Skeletal muscle tissue (tissue), 4 donors: ENCODE measurements around the gene CCNJ. TPM values are rescaled to one million over a fixed set of nuclear protein-coding genes. Genes with fewer than 3 reads are reported as not detected.

Experiments used
- H3K27ac ChIP-seq: one replicate; pipeline ENCODE4 v1.7.0; 2013; ENCODE audit warnings: mild to moderate bottlenecking, low read depth, low read length, inconsistent platforms
- H3K27me3 ChIP-seq, 3 donors: one replicate each; pipeline ENCODE4 v1.7.0; 2013; ENCODE audit warnings: low read length in 3 of 3; ENCODE audit not compliant: control insufficient read depth in 3 of 3, insufficient read depth in 3 of 3
- H3K36me3 ChIP-seq, 3 donors: one replicate each; pipeline ENCODE4 v1.7.0; 2013; ENCODE audit warnings: low read length in 3 of 3; ENCODE audit not compliant: control insufficient read depth in 3 of 3, insufficient read depth in 3 of 3
- H3K4me1 ChIP-seq, 3 donors: one replicate each; pipeline ENCODE4 v1.7.0; 2013; ENCODE audit warnings: low read length in 3 of 3, mild to moderate bottlenecking in 3 of 3; ENCODE audit not compliant: control insufficient read depth in 3 of 3, insufficient read depth in 3 of 3
- H3K4me3 ChIP-seq, 3 donors: one replicate each; pipeline ENCODE4 v1.7.0; 2013; ENCODE audit warnings: low read length in 3 of 3
- H3K9ac ChIP-seq, 3 donors: one replicate each; pipeline ENCODE4 v1.7.0; 2013; ENCODE audit warnings: low read length in 3 of 3, mild to moderate bottlenecking in 3 of 3, moderate library complexity in 2 of 3, low read depth in 1 of 3
- H3K9me3 ChIP-seq, 3 donors: one replicate each; pipeline ENCODE4 v1.7.0; 2013; ENCODE audit warnings: low read length in 3 of 3; ENCODE audit not compliant: control insufficient read depth in 3 of 3
- total RNA-seq: library from RNA; depleted of rRNA; stranded (reverse); fragments of >200 nt; gene quantifications from one replicate; pipeline ENCODE4 v1.2.3, GENCODE V29; 2014
- donor health status: Osteomylitis.

The CCNJ gene
- total RNA-seq, 1 donor from 2014 or later: 5.2 TPM

DNA sequence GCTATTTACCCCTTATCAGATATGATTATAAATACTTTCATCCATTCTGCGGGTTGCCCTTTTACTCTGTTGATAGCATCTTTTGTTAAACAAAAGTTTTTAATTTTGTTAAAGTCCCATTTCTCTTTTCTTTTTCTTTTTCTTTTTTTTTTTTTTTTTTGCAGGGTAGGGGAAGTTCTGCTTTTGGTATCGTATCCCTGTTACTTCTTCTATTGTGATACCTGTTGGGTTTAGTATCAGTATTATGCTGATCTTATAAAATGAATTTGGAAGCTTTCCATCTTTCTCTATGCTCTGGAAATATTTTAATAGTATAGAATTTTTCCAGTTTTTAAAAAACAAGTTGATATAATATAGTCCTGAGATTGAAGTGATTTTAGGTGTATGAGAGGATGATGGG lies 6.0 kb downstream of the CCNJ start:
- H3K9me3 ChIP-seq: no peaks in the 10 kb centered on the region

DNA sequence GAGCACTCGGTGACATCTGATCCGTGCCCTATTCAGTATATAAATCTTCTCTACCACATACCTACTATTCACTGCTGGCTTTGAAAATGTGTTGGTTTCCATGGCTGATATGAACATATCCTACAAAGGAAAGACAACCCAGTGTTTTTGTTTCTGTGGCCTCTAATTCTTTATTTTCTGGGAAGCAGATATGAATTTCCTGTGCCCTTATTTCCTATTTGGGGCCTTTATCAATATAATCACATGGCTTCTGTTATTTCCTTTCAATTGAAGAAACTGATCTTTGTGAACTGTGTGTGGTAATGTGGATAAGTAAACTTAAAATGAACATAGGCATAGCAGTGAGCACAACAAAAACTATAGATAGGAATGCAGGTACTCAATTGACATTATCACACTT lies 10.6 kb downstream of the CCNJ start:
- H3K4me1 ChIP-seq: peaks cover 0 to 6% (median 0%) of the 10 kb centered on the region in 3 donors
- H3K4me3 ChIP-seq: no peak overlapping the region
- H3K36me3 ChIP-seq: peaks cover 15 to 17% (median 16%) of the 10 kb centered on the region in 3 donors
- H3K9ac ChIP-seq: no peak overlapping the region
- H3K27ac ChIP-seq: no peak overlapping the region
- no peaks in the 10 kb centered on the region for H3K9me3 ChIP-seq
- H3K27me3 ChIP-seq: no peaks in the 10 kb centered on the region

More for the DNA sequence above, 6.0 kb downstream of the CCNJ start:
- Histone ChIP-seq H3K4me3 (no peak overlapping the region), H3K27me3 (no peaks in the 10 kb centered on the region), H3K27ac (no peak overlapping the region), H3K36me3 (peaks cover 0 to 2% (median 0%) of the 10 kb centered on the region in 3 donors), H3K4me1 (peaks cover 0 to 9% (median 5%) of the 10 kb centered on the region in 3 donors), H3K9ac (no peak overlapping the region)

- Histone ChIP-seq H3K27me3 (no peaks in the 10 kb centered on the region), H3K4me3 (no peak overlapping the region), H3K9me3 (no peaks in the 10 kb centered on the region), H3K4me1 (peaks cover 0 to 6% (median 0%) of the 10 kb centered on the region in 3 donors), H3K9ac (no peak overlapping the region), H3K27ac (no peak overlapping the region), H3K36me3 (peaks cover 15 to 18% (median 17%) of the 10 kb centered on the region in 3 donors)
Observed at GRCh38 chr10:96056787-96057186, 13.4 kb downstream of the CCNJ start.

- Histone ChIP-seq H3K27ac (no peak overlapping the region), H3K9me3 (no peaks in the 10 kb centered on the region), H3K4me1 (no peaks in the 10 kb centered on the region), H3K36me3 (peaks cover 15 to 18% (median 17%) of the 10 kb centered on the region in 3 donors), H3K9ac (no peak overlapping the region), H3K27me3 (no peaks in the 10 kb centered on the region), H3K4me3 (no peak overlapping the region)
Observed at GRCh38 chr10:96061232-96061631, 17.8 kb downstream of the CCNJ start.

DNA sequence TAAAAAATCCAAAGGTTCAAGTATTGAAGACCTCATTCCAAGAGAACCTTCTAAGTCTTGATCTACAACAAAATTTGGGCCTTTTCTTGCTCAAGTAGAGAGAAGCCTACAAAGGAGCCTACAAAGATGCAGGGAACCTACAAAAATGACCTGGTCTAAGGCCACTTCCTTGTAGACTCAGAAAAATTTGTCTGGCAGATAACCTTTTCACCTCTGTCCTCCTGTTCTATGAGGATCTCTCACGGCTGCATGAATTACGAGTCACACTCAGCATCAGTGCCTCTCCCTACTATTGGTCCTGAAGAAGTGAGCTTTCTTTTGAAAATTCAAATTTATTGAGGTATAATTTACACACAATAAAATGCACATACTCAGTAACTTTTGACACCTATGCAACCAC lies 29.3 kb downstream of the CCNJ start:
- Histone ChIP-seq H3K4me3 (no peak overlapping the region), H3K27me3 (no peaks in the 10 kb centered on the region), H3K4me1 (no peaks in the 10 kb centered on the region), H3K9ac (no peak overlapping the region), H3K36me3 (peaks cover 0 to 3% (median 0%) of the 10 kb centered on the region in 3 donors), H3K9me3 (no peaks in the 10 kb centered on the region), H3K27ac (no peak overlapping the region)

GRCh38 chr10:96073722-96074121 lies 30.3 kb downstream of the CCNJ start:
- Histone ChIP-seq H3K4me1 (no peaks in the 10 kb centered on the region), H3K36me3 (peaks cover 0 to 3% (median 0%) of the 10 kb centered on the region in 3 donors), H3K27ac (no peak overlapping the region), H3K27me3 (no peaks in the 10 kb centered on the region), H3K9me3 (no peaks in the 10 kb centered on the region), H3K9ac (no peak overlapping the region), H3K4me3 (no peak overlapping the region)

DNA sequence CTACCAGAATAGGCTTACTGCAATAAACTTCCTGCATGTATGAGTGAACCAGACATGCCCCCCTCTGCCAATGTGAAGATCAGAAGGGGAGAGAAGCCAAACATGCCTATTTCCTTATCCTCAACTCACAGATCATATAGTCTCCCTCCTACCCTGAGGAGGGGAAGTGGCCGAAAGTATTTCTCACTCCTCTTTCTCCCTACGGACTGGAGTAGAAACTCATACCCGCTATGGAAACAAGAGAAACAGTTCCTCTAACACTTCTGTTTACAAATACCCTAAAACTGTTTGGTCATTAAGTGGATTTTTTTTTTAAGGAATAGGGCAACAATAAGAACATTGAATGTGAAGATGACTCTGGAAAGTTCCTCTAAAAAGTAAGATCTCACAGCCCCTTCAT lies 31.4 kb downstream of the CCNJ start:
- Histone ChIP-seq H3K27ac (no peak overlapping the region), H3K36me3 (peaks cover 0 to 3% (median 2%) of the 10 kb centered on the region in 3 donors), H3K4me3 (no peak overlapping the region), H3K4me1 (no peaks in the 10 kb centered on the region), H3K9ac (no peak overlapping the region), H3K9me3 (no peaks in the 10 kb centered on the region), H3K27me3 (no peaks in the 10 kb centered on the region)

GRCh38 chr10:96075977-96076376 lies 32.6 kb downstream of the CCNJ start:
- Histone ChIP-seq H3K27me3 (no peaks in the 10 kb centered on the region), H3K36me3 (peaks cover 0 to 3% (median 2%) of the 10 kb centered on the region in 3 donors), H3K27ac (no peak overlapping the region), H3K9ac (no peak overlapping the region), H3K9me3 (no peaks in the 10 kb centered on the region), H3K4me3 (no peak overlapping the region), H3K4me1 (no peaks in the 10 kb centered on the region)

DNA sequence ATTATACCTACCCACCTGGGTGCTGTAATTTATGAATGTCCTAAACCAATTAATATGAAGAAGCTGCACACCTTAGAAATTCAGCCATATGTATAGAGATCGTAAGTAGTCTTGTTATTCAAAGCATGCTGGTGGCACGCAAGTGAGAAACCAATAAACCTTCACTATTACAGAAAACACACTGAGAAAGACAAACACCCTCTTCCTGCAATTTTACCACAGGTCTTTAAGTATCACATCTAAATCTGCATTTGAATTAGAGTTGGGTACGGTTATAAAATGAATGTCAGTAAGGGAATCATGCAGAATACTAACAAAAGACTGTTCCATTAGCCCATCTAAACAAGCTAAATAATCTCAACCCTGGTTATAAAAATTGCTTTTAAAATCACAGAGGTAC lies 33.8 kb downstream of the CCNJ start:
- peaks cover 0 to 2% (median 2%) of the 10 kb centered on the region in 3 donors for H3K36me3 ChIP-seq
- no peaks in the 10 kb centered on the region for H3K9me3 ChIP-seq
- no peaks in the 10 kb centered on the region for H3K4me1 ChIP-seq
- no peak overlapping the region for H3K27ac ChIP-seq
- H3K27me3 ChIP-seq: no peaks in the 10 kb centered on the region
- no peak overlapping the region for H3K4me3 ChIP-seq
- H3K9ac ChIP-seq: no peak overlapping the region

DNA sequence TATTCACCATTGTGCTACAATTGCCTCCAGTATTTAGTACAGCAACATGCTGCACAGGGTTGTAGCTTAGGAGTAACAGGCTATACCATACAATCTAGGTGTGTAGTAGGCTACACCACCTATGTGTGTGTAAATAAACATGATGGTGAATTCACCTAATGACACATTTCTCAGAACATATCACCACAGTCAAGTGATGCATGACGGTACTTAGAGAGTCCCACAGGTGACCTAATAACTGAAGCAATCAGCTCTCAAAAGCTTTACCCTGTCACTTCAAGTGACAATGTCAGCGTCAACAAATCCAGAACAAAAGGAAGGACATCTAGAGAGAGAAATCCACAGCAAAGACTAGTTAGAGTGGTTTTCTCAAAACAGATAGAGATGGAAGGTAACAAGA lies 38.8 kb downstream of the CCNJ start:
- Histone ChIP-seq H3K4me3 (no peak overlapping the region), H3K36me3 (peaks cover 0 to 6% (median 2%) of the 10 kb centered on the region in 3 donors), H3K4me1 (no peaks in the 10 kb centered on the region), H3K27me3 (no peaks in the 10 kb centered on the region), H3K9me3 (no peaks in the 10 kb centered on the region), H3K27ac (no peak overlapping the region), H3K9ac (no peak overlapping the region)
